GM10266 (cell line): ENCODE results near the gene EML4.

Source experiments
- DNase-seq: peaks from one replicate; pipeline ENCODE4 v3.0.0; 2012; ENCODE audit errors: extremely low spot score
- TF ChIP-seq, protein P1 (sequence below): IDR thresholded peaks from 2 replicates; pipeline ENCODE4 v1.5.1; 2012; ENCODE audit warnings: mild to moderate bottlenecking, low read depth; ENCODE audit not compliant: control insufficient read depth, insufficient read depth; ENCODE audit errors: missing control alignments

The EML4 gene

GRCh38 chr2:42239811-42240210, 70.7 kb downstream of the EML4 start:
- no peak for DNase-seq
- TF ChIP-seq, protein P1, sequence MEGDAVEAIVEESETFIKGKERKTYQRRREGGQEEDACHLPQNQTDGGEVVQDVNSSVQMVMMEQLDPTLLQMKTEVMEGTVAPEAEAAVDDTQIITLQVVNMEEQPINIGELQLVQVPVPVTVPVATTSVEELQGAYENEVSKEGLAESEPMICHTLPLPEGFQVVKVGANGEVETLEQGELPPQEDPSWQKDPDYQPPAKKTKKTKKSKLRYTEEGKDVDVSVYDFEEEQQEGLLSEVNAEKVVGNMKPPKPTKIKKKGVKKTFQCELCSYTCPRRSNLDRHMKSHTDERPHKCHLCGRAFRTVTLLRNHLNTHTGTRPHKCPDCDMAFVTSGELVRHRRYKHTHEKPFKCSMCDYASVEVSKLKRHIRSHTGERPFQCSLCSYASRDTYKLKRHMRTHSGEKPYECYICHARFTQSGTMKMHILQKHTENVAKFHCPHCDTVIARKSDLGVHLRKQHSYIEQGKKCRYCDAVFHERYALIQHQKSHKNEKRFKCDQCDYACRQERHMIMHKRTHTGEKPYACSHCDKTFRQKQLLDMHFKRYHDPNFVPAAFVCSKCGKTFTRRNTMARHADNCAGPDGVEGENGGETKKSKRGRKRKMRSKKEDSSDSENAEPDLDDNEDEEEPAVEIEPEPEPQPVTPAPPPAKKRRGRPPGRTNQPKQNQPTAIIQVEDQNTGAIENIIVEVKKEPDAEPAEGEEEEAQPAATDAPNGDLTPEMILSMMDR: no peak

GRCh38 chr2:42241517-42241916, 72.4 kb downstream of the EML4 start:
- DNase-seq: no peak

GRCh38 chr2:42243297-42243696, 74.1 kb downstream of the EML4 start:
- TF ChIP-seq, protein P1: no peak
- DNase-seq: no peak

More at GRCh38 chr2:42241517-42241916, 72.4 kb downstream of the EML4 start:
- TF ChIP-seq, protein P1: no peak

DNA sequence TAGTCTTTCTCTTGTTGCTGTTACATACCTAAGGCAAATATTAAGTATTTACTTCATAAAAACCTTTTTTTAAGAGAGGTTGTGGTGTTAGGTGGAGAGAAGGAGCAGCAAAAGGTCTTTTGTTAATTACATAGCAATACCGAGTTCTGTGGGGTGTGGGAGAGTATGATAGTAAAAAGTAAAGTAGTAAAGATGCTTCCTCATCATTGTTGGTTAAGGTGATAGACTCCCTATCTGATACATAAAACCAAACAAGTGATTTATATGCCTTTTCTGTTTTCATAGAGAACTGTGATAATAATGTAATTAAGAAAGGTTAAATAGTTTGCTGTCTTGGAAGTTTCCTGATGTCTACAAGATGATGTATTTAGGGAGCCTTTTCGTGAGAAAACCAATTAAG, 75.4 kb downstream of the EML4 start:
- TF ChIP-seq, protein P1: no peak
- DNase-seq: no peak

DNA sequence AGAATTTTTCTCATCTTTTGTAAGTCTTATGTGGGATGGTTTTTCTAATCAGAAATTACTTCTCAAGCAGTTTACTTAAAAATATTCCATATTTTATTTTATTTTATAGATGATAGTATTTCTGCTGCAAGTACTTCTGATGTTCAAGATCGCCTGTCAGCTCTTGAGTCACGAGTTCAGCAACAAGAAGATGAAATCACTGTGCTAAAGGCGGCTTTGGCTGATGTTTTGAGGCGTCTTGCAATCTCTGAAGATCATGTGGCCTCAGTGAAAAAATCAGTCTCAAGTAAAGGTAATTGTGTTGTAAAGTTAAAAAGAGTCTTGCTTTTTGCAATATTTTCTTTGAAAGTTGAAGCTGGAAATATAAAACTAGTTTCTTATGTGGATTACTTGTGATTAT, 76.2 kb downstream of the EML4 start:
- TF ChIP-seq, protein P1: no peak
- DNase-seq: no peak

GRCh38 chr2:42246562-42246961, 77.4 kb downstream of the EML4 start:
- TF ChIP-seq, protein P1: no peak
- no peak for DNase-seq

DNA sequence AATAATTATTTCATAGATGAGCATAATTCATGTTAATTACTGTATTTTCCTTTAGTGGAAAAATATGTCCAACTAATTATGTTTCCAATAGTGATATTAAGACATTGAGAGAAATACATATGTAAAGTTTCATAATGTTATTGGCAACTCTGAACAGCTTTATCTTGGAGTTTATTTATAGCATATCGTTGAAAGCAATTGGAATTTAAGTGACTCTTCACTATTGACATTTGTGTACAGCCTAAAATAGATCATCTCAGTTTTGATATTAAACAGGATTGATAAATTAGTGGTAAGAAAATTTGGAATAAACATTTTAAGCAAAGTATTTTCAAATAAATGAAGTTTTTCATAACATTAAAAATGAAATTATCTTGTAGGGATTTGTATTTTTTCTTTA, 79.7 kb downstream of the EML4 start:
- TF ChIP-seq, protein P1: no peak
- no peak for DNase-seq

DNA sequence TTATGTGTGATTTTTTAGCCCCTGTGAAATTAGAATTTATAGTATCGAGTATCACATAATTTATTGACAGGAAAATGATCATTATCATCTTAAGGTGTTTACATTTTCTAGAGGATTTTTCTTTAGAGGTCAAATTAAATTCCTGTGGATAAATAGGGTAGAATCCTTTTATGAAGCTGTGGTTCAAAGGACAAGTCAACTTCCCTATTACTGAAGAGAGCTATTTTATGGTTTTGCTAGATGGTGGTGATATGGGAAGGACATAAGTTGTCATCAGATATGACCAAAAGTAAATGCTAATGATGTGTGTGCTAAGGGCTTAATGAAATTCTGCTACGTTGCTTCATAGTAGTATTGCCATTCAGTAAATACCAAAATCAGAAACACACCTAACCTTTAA, 80.1 kb downstream of the EML4 start:
- TF ChIP-seq, protein P1: no peak
- no peak for DNase-seq
